ENCODE measurements around the gene TTC33.
"Not testable (repeated sequence)": the region's sequence is repeated elsewhere in the genome, so short reads cannot be mapped to it uniquely, and the experiment has no call there.

DNA sequence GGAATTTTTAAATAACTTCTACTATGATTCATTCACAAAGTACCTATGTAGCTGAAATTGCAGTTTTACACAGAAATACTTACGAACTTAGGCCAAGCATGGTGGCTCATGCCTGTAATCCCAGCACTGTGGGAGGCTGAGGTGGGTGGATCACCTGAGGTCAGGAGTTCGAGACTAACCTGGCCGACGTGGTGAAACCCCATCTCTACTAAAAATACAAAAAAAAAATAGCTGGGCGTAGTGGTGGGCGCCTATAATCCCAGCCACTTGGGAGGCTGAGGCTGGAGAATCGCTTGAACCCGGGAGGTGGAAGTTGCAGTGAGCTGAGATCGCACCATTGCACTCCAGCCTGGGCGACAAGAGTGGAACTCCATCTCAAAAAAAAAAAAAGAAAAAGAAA is 36.9 kb upstream of the TTC33 start:
- TF ChIP-seq, protein P1, sequence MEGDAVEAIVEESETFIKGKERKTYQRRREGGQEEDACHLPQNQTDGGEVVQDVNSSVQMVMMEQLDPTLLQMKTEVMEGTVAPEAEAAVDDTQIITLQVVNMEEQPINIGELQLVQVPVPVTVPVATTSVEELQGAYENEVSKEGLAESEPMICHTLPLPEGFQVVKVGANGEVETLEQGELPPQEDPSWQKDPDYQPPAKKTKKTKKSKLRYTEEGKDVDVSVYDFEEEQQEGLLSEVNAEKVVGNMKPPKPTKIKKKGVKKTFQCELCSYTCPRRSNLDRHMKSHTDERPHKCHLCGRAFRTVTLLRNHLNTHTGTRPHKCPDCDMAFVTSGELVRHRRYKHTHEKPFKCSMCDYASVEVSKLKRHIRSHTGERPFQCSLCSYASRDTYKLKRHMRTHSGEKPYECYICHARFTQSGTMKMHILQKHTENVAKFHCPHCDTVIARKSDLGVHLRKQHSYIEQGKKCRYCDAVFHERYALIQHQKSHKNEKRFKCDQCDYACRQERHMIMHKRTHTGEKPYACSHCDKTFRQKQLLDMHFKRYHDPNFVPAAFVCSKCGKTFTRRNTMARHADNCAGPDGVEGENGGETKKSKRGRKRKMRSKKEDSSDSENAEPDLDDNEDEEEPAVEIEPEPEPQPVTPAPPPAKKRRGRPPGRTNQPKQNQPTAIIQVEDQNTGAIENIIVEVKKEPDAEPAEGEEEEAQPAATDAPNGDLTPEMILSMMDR (conservative IDR thresholded peaks at IDR 0.05) = not testable (repeated sequence)
- TF ChIP-seq ZFX (IDR thresholded peaks at IDR 0.05) = not testable (repeated sequence)

Measured in C4-2B (cell line).